IMR-90 (cell line): Measurements from ENCODE around the gene DBNDD2. TPM values are rescaled to one million over a fixed set of nuclear protein-coding genes. Genes with fewer than 3 reads are reported as not detected.

Source experiments
- ATAC-seq: fragments of 200-7000 bp; cut with Tn5 transposase; 2 replicates; pipeline ENCODE4 v1.9.1; 2020; ENCODE audit warnings: low read depth, mild to moderate bottlenecking, moderate library complexity
- BruUV-seq: library from RNA; stranded (reverse); fragments of 400-500 nt; replicated peaks from 2 replicates; lab custom pipeline; 2021; lab: Mats Ljungman, UMichigan
- CTCF ChIA-PET: fragments of 300-600 bp; formaldehyde crosslinking; extraction: SDS; loops from one replicate; lab custom pipeline; 2021; ENCODE audit warnings: antibody characterized with exemption; lab: Yijun Ruan, JAX
- POLR2A ChIA-PET: fragments of 300-600 bp; sonication (Branson Sonifier 250); formaldehyde crosslinking; loops from one replicate; lab custom pipeline; 2022; ENCODE audit warnings: antibody characterized with exemption; ENCODE audit not compliant: unreplicated experiment; lab: Charles Lee
- DNase-seq: peaks from one replicate; pipeline ENCODE4 v3.0.0; 2013
- H2AFZ ChIP-seq: replicated peaks from 2 replicates; pipeline ENCODE3; 2013; ENCODE audit warnings: low read length, mild to moderate bottlenecking; ENCODE audit not compliant: poor library complexity
- H2AK5ac ChIP-seq: 2 replicates; pipeline ENCODE4 v1.6.1; 2013; ENCODE audit warnings: low read depth, low read length, inconsistent platforms
- H2AK9ac ChIP-seq: replicated peaks from 2 replicates; pipeline ENCODE3; 2013; ENCODE audit warnings: mild to moderate bottlenecking, low read depth, low read length, moderate library complexity; ENCODE audit not compliant: poor library complexity
- H2BK120ac ChIP-seq: 2 replicates; pipeline ENCODE4 v1.6.1; 2013; ENCODE audit warnings: low read depth, low read length, inconsistent platforms
- H2BK15ac ChIP-seq: 3 replicates; pipeline ENCODE4 v1.6.1; 2013; ENCODE audit warnings: low read depth, low read length, inconsistent platforms
- H2BK20ac ChIP-seq: 2 replicates; pipeline ENCODE4 v1.6.1; 2013; ENCODE audit warnings: low read depth, mild to moderate bottlenecking, inconsistent platforms, low read length, moderate library complexity
- H2BK5ac ChIP-seq: 2 replicates; pipeline ENCODE4 v1.6.1; 2013; ENCODE audit warnings: mild to moderate bottlenecking, low read depth, low read length, inconsistent platforms; ENCODE audit not compliant: poor library complexity, severe bottlenecking
- H3K14ac ChIP-seq: replicated peaks from 2 replicates; pipeline ENCODE4 v1.6.1; 2013; ENCODE audit warnings: low read depth, low read length, inconsistent platforms
- H3K18ac ChIP-seq: 2 replicates; pipeline ENCODE4 v1.6.1; 2013; ENCODE audit warnings: low read depth, low read length, control low read depth
- H3K23ac ChIP-seq: 2 replicates; pipeline ENCODE4 v1.6.1; 2013; ENCODE audit warnings: low read depth, low read length, inconsistent platforms
- H3K27ac ChIP-seq: 2 replicates; pipeline ENCODE4 v1.5.1; 2013; ENCODE audit warnings: mild to moderate bottlenecking, control low read depth, low read length; ENCODE audit not compliant: insufficient read depth
- H3K27me3 ChIP-seq: 2 replicates; pipeline ENCODE4 v1.6.1; 2013; ENCODE audit warnings: low read length; ENCODE audit not compliant: control insufficient read depth, insufficient read depth
- H3K36me3 ChIP-seq: 2 replicates; pipeline ENCODE4 v1.6.1; 2013; ENCODE audit warnings: low read length, mixed read lengths; ENCODE audit not compliant: control insufficient read depth, insufficient read depth
- H3K4ac ChIP-seq: 2 replicates; pipeline ENCODE4 v1.6.1; 2013; ENCODE audit warnings: low read depth, low read length, inconsistent platforms
- H3K4me1 ChIP-seq: 2 replicates; pipeline ENCODE4 v1.6.1; 2013; ENCODE audit warnings: low read length, mixed read lengths; ENCODE audit not compliant: control insufficient read depth, insufficient read depth
- H3K4me2 ChIP-seq: 2 replicates; pipeline ENCODE4 v1.6.1; 2013; ENCODE audit warnings: low read depth, mild to moderate bottlenecking, control low read depth, low read length, moderate library complexity
- H3K4me3 ChIP-seq: 2 replicates; pipeline ENCODE4 v1.5.1; 2013; ENCODE audit warnings: low read depth, mild to moderate bottlenecking, control low read depth, low read length, moderate library complexity; ENCODE audit not compliant: insufficient read depth
- H3K56ac ChIP-seq: 2 replicates; pipeline ENCODE4 v1.6.1; 2013; ENCODE audit warnings: low read length, inconsistent platforms; ENCODE audit not compliant: insufficient read depth; ENCODE audit errors: extremely low read depth
- H3K79me1 ChIP-seq, 2 experiments: 2 replicates each; pipeline ENCODE4 v1.6.1; 2013; ENCODE audit warnings: low read length in 2 of 2, inconsistent platforms in 1 of 2, low read depth in 1 of 2
- H3K9ac ChIP-seq: 2 replicates; pipeline ENCODE4 v1.6.1; 2013; ENCODE audit warnings: low read depth, low read length, control low read depth
- H3K9me1 ChIP-seq: 2 replicates; pipeline ENCODE4 v1.6.1; 2013; ENCODE audit warnings: low read length, inconsistent platforms; ENCODE audit not compliant: insufficient read depth
- H3K9me3 ChIP-seq: 2 replicates; pipeline ENCODE4 v1.6.1; 2013; ENCODE audit warnings: low read length; ENCODE audit not compliant: control insufficient read depth, insufficient read depth
- H4K20me1 ChIP-seq: 2 replicates; pipeline ENCODE4 v1.6.1; 2013; ENCODE audit warnings: low read length, inconsistent platforms; ENCODE audit not compliant: insufficient read depth
- H4K5ac ChIP-seq: 2 replicates; pipeline ENCODE4 v1.6.1; 2013; ENCODE audit warnings: mild to moderate bottlenecking, low read depth, low read length, control low read depth
- H4K8ac ChIP-seq, 2 experiments: 2 replicates each; pipeline ENCODE4 v1.6.1; 2013; ENCODE audit warnings: low read depth in 2 of 2, low read length in 2 of 2, control low read depth in 1 of 2, inconsistent platforms in 1 of 2
- H4K91ac ChIP-seq: 2 replicates; pipeline ENCODE4 v1.6.1; 2013; ENCODE audit warnings: low read depth, low read length, inconsistent platforms; ENCODE audit not compliant: insufficient read depth
- BHLHE40 ChIP-seq: fragments of 150-350 bp; IDR thresholded peaks from 2 replicates; pipeline ENCODE4 v1.6.1; 2016; ENCODE audit warnings: mild to moderate bottlenecking, low read depth, low read length
- CEBPB ChIP-seq: IDR thresholded peaks from 2 replicates; pipeline ENCODE4 v1.6.1; 2012; ENCODE audit warnings: low read depth, low read length, improper control_type of control experiment
- CHD1 ChIP-seq: IDR thresholded peaks from 2 replicates; pipeline ENCODE4 v1.6.1; 2012; ENCODE audit warnings: low read depth, low read length, improper control_type of control experiment
- MAFK ChIP-seq: IDR thresholded peaks from 2 replicates; pipeline ENCODE4 v1.6.1; 2012; ENCODE audit warnings: low read depth, low read length, improper control_type of control experiment
- MAZ ChIP-seq: IDR thresholded peaks from 2 replicates; pipeline ENCODE4 v1.6.1; 2012; ENCODE audit warnings: low read depth, mild to moderate bottlenecking, low read length, improper control_type of control experiment, moderate library complexity, borderline replicate concordance
- MXI1 ChIP-seq: IDR thresholded peaks from 2 replicates; pipeline ENCODE4 v1.6.1; 2012; ENCODE audit warnings: low read depth, mild to moderate bottlenecking, low read length, moderate library complexity, borderline replicate concordance
- NFE2L2 ChIP-seq: fragments of 150-350 bp; IDR thresholded peaks from 2 replicates; pipeline ENCODE4 v1.6.1; 2016; ENCODE audit warnings: low read depth, mild to moderate bottlenecking, low read length
- POLR2A ChIP-seq: IDR thresholded peaks from 2 replicates; pipeline ENCODE4 v1.6.1; 2012; ENCODE audit warnings: mild to moderate bottlenecking, low read depth, low read length
- RAD21 ChIP-seq: IDR thresholded peaks from 2 replicates; pipeline ENCODE4 v1.6.1; 2012; ENCODE audit warnings: low read length, improper control_type of control experiment
- RFX5 ChIP-seq: IDR thresholded peaks from 2 replicates; pipeline ENCODE4 v1.8.0; 2012; ENCODE audit warnings: low read depth, mild to moderate bottlenecking, low read length, moderate library complexity
- WGBS, 2 experiments: methylation state at CpG; one replicate each; pipeline versions ENCODE4 v1.1.5 to v1.1.7; 2013; ENCODE audit warnings: missing lambda C conversion rate in 2 of 2; ENCODE audit not compliant: insufficient read length in 1 of 2; ENCODE audit errors: extremely low coverage in 2 of 2; 5-methylcytosine and 5-hydroxymethylcytosine counted together
- dilution Hi-C: fragments of 300-500 bp; cut with HindIII; formaldehyde crosslinking; loops from one replicate; pipeline ENCODE4 v1.14.3; 2018; ENCODE audit warnings: low sequenced_read_pairs; ENCODE audit not compliant: unreplicated experiment
- in situ Hi-C: fragments of 300-500 bp; cut with MboI; formaldehyde crosslinking; loops from 3 replicates; pipeline ENCODE4 v1.14.3; 2019; ENCODE audit warnings: low sequenced_read_pairs, inconsistent platforms, mixed read lengths
- intact Hi-C: fragments of 100-400 bp; cut with micrococcal nuclease; formaldehyde crosslinking; loops from 2 replicates; pipeline ENCODE4 v1.10.0; 2022
- polyA plus RNA-seq, 3 experiments: library from polyadenylated mRNA; depleted of rRNA; stranded (reverse); fragments of >200 nt; gene quantifications; 2 replicates each; pipeline ENCODE4 v1.2.3, GENCODE V29; 2012; ENCODE audit warnings: low replicate concordance in 1 of 3
- total RNA-seq: library from RNA; depleted of rRNA; stranded (reverse); fragments of >200 nt; gene quantifications from 2 replicates; pipeline ENCODE4 v1.2.3, GENCODE V29; 2012
- TF ChIP-seq, protein P1 (sequence below): fragments of 150-350 bp; IDR thresholded peaks from 2 replicates; pipeline ENCODE4 v1.6.1; 2016; ENCODE audit warnings: low read depth, mild to moderate bottlenecking, low read length, moderate library complexity, borderline replicate concordance
- TF ChIP-seq, protein P2 (sequence below): fragments of 150-350 bp; IDR thresholded peaks from 2 replicates; pipeline ENCODE4 v1.6.1; 2017; ENCODE audit warnings: mild to moderate bottlenecking, antibody characterized with exemption, low read length, low read depth

Gene DBNDD2
- total and polyA plus RNA-seq, 2 of the 4 experiments (the other 2 are of a cell fraction), result 1.3 to 9.3 TPM

DNA sequence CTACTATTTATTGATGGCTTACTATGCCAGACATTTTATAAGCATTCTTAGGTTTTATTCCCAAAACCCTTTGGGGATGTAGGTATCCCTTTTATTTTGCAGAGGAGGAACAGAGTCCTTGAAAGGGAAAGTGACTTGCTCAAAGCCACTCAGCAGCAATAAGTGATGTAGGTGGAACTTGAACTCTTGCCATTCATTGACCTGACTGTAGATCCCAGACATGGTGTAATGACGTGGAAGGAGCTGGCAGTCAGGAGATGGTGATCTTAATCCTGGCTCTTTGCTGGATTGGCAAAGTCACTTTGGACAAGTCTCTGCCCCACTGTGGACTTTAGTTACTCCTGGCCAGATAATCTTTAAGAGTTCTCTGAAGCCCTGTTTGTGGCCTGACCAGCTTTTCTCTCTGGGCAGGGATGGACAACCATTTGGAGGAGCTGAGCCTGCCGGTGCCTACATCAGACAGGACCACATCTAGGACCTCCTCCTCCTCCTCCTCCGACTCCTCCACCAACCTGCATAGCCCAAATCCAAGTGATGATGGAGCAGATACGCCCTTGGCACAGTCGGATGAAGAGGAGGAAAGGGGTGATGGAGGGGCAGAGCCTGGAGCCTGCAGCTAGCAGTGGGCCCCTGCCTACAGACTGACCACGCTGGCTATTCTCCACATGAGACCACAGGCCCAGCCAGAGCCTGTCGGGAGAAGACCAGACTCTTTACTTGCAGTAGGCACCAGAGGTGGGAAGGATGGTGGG is 1.6 kb downstream of the DBNDD2 start:
- H3K27me3 ChIP-seq, result no peaks in the 10 kb centered on the region
- no peaks in the 10 kb centered on the region for H3K9me3 ChIP-seq
- in situ Hi-C loops (no loop called here), intact Hi-C loops (no loop called here), dilution Hi-C loops (no loop called here)
- H3K9me1 ChIP-seq, result no peaks in the 10 kb centered on the region
- no peak overlapping the region for H3K14ac ChIP-seq
- WGBS, 2 experiments, result 100% methylated on average over 1 of the region's 7 CpGs; no CpG with 5 or more reads in 1 of the 2 experiments
- H3K18ac ChIP-seq, result no peak overlapping the region
- ChIA-PET CTCF (no interaction called here), POLR2A (no interaction called here)
- no peak for TF ChIP-seq MAZ
- no peak for TF ChIP-seq RAD21
- TF ChIP-seq RFX5, result no peak
- TF ChIP-seq, protein P1, sequence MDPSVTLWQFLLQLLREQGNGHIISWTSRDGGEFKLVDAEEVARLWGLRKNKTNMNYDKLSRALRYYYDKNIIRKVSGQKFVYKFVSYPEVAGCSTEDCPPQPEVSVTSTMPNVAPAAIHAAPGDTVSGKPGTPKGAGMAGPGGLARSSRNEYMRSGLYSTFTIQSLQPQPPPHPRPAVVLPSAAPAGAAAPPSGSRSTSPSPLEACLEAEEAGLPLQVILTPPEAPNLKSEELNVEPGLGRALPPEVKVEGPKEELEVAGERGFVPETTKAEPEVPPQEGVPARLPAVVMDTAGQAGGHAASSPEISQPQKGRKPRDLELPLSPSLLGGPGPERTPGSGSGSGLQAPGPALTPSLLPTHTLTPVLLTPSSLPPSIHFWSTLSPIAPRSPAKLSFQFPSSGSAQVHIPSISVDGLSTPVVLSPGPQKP, result no peak
- TF ChIP-seq BHLHE40, result no peak
- TF ChIP-seq CHD1, result no peak
- no peak for TF ChIP-seq CEBPB
- TF ChIP-seq, protein P2, sequence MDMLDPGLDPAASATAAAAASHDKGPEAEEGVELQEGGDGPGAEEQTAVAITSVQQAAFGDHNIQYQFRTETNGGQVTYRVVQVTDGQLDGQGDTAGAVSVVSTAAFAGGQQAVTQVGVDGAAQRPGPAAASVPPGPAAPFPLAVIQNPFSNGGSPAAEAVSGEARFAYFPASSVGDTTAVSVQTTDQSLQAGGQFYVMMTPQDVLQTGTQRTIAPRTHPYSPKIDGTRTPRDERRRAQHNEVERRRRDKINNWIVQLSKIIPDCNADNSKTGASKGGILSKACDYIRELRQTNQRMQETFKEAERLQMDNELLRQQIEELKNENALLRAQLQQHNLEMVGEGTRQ, result no peak
- TF ChIP-seq MAFK, result no peak
- no peak for TF ChIP-seq NFE2L2
- TF ChIP-seq POLR2A, result no peak
- no peak for TF ChIP-seq MXI1
- H3K4ac ChIP-seq, result no peak overlapping the region
- H2BK120ac ChIP-seq, result no peak overlapping the region
- H3K9ac ChIP-seq, result no peak overlapping the region
- H2BK5ac ChIP-seq, result no peak overlapping the region
- H3K36me3 ChIP-seq, result no peaks in the 10 kb centered on the region; the same call in 1 of the 2 replicates
- H4K20me1 ChIP-seq, result no peaks in the 10 kb centered on the region
- H3K4me3 ChIP-seq, result no peak overlapping the region
- DNase-seq (no peak), ATAC-seq (no peak)
- H3K56ac ChIP-seq, result no peak overlapping the region
- no peak overlapping the region for H2BK20ac ChIP-seq
- peaks cover 4% of the 10 kb centered on the region; the same call in 1 of the 2 replicates for H3K4me1 ChIP-seq
- no peak overlapping the region for H4K8ac ChIP-seq
- no peak overlapping the region for H2AK5ac ChIP-seq
- BruUV-seq, result no TSS peak
- H3K79me1 ChIP-seq, result peaks cover 0 to 10% of the 10 kb centered on the region in 2 experiments; a peak in 3 of 4 replicates
- no peak overlapping the region for H2BK15ac ChIP-seq
- no peak overlapping the region for H3K4me2 ChIP-seq
- H4K91ac ChIP-seq, result no peak overlapping the region
- H2AFZ ChIP-seq, result no peak overlapping the region
- no peak overlapping the region for H3K23ac ChIP-seq
- no peak overlapping the region for H2AK9ac ChIP-seq
- no peak overlapping the region for H3K27ac ChIP-seq
- no peak overlapping the region for H4K5ac ChIP-seq
